Skeletal muscle tissue (tissue), 5 donors: ENCODE results near the gene MAP4. TPM values are rescaled to one million over a fixed set of nuclear protein-coding genes. Genes with fewer than 3 reads are reported as not detected.

Experiments used
- H3K27ac ChIP-seq: one replicate; pipeline ENCODE4 v1.7.0; 2013; ENCODE audit warnings: mild to moderate bottlenecking, low read depth, low read length, inconsistent platforms
- H3K27me3 ChIP-seq, 3 donors: one replicate each; pipeline ENCODE4 v1.7.0; 2013; ENCODE audit warnings: low read length in 3 of 3; ENCODE audit not compliant: control insufficient read depth in 3 of 3, insufficient read depth in 3 of 3
- H3K36me3 ChIP-seq, 3 donors: one replicate each; pipeline ENCODE4 v1.7.0; 2013; ENCODE audit warnings: low read length in 3 of 3; ENCODE audit not compliant: control insufficient read depth in 3 of 3, insufficient read depth in 3 of 3
- H3K4me1 ChIP-seq, 3 donors: one replicate each; pipeline ENCODE4 v1.7.0; 2013; ENCODE audit warnings: low read length in 3 of 3, mild to moderate bottlenecking in 3 of 3; ENCODE audit not compliant: control insufficient read depth in 3 of 3, insufficient read depth in 3 of 3
- H3K4me3 ChIP-seq, 3 donors: one replicate each; pipeline ENCODE4 v1.7.0; 2013; ENCODE audit warnings: low read length in 3 of 3
- H3K9ac ChIP-seq, 3 donors: one replicate each; pipeline ENCODE4 v1.7.0; 2013; ENCODE audit warnings: low read length in 3 of 3, mild to moderate bottlenecking in 3 of 3, moderate library complexity in 2 of 3, low read depth in 1 of 3
- H3K9me3 ChIP-seq, 3 donors: one replicate each; pipeline ENCODE4 v1.7.0; 2013; ENCODE audit warnings: low read length in 3 of 3; ENCODE audit not compliant: control insufficient read depth in 3 of 3
- small RNA-seq: library from RNA; depleted of rRNA; stranded (forward); fragments of <200 nt; gene quantifications from one replicate; pipeline ENCODE3, GENCODE V24; 2014
- total RNA-seq: library from RNA; depleted of rRNA; stranded (reverse); fragments of >200 nt; gene quantifications from one replicate; pipeline ENCODE4 v1.2.3, GENCODE V29; 2014
- donor health status: Osteomylitis.

Gene MAP4
- total RNA-seq, 1 donor from 2014 or later: 106 TPM

DNA sequence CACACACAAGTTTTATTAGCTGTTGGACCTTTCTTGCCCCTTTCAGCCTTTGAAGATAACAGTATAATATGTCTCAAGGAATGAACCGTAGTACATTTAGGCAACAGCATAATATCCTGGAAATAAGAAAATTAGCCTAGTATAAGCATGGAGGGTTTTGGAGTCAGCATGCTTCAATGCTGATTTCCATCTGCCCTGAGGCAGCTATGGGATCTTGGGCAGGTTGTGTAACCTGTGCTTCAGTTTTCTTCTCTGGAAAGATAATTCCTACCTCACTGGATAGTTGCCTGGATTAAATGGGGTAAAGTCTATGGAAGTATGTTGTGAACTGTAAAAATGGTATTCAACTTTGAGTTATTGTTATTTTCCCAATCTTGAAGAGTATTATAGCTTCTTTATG is 211.6 kb downstream of the MAP4 start:
- Histone ChIP-seq H3K36me3 (peaks cover 4 to 8% (median 8%) of the 10 kb centered on the region in 3 donors), H3K9ac (no peak overlapping the region)

DNA sequence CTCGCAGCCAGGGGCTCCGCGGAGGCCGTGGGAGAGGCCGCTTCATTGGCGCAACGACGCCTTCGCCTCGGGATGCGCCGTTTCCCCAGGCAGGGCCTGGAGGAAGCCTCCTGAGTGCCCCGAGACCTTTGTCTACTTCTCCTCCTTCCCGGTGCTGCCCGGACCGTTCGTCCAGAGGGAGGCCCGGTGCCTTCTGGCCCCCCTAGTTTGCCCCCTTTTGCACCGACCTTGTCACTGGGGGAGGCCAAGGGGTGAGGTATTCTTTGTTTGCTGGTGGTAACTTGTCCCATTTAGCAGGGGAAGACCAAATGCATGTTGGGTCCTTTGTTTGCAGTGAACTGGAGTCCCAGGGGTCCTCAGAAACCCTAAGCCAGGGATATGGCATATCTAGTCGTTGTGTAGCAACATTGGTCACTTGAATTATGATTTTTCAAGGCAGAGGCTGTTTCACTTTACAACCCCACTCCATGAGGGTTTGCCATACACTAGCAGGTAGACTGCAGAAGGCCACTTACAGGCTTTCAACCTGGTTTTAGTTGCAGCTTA is 212.7 kb downstream of the MAP4 start:
- Histone ChIP-seq H3K27me3 (no peaks in the 10 kb centered on the region), H3K9me3 (no peaks in the 10 kb centered on the region), H3K4me1 (peaks cover 7 to 17% (median 10%) of the 10 kb centered on the region in 3 donors)

More for the DNA sequence above, 211.6 kb downstream of the MAP4 start:
- Histone ChIP-seq H3K4me1 (peaks cover 7 to 17% (median 10%) of the 10 kb centered on the region in 3 donors), H3K27me3 (no peaks in the 10 kb centered on the region), H3K27ac (no peak overlapping the region), H3K9me3 (no peaks in the 10 kb centered on the region), H3K4me3 (no peak overlapping the region)

DNA sequence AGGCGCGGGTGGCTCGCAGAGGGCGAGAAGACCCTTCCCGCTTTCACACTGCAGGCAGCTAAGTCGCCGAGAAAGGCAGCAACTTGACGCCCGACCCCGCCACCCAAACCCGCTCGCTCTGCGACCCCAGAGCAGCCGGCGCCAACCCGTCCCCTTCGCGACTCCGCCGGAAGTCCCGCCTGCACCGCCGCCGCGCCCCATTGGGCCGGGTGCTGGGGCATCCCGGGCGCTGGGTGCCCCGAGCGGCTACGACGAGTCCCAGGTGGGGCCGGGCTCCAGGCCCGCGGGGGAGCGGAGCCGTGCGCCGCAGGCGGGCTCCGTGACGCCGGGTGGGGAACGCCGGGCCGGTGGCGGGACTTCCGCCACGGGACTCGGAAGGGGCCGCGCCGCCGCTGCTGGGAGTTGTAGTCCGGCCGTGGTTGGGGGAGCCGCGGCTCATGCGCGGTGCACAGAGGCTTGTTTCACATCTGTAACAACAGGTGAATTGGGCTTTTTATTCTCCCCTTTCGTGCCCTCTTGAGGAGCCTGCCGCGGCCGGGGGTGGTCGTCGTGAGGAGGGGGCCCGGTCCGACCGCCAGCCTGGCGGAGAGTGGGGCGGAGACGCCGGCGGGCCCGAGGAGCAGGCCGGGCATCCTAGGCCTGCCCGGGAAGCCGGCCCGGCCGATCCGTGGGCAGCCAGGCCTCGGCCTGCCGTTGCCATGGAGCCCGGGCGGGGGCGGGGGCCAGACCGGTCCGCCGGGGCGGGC is 213.3 kb downstream of the MAP4 start, which contains the start of gene DHX30:
Gene DHX30, plus strand, starts transcription at position 405 of the 746 bp plus-strand sequence. CDS start 7,546 bp downstream, outside the sequence.
- no peaks in the 10 kb centered on the region for H3K27me3 ChIP-seq
- no peaks in the 10 kb centered on the region for H3K9me3 ChIP-seq
- peak within 1 kb of the TSS; percentile 92 to 98 (median 94) for H3K9ac ChIP-seq
- H3K4me3 ChIP-seq: peak within 1 kb of the TSS; percentile 86 to 94 (median 93)
- peaks cover 0 to 8% (median 5%) of the 10 kb centered on the region in 3 donors for H3K36me3 ChIP-seq
- peak within 1 kb of the TSS; percentile 95 for H3K27ac ChIP-seq
- peaks cover 7 to 17% (median 10%) of the 10 kb centered on the region in 3 donors for H3K4me1 ChIP-seq

More for the DNA sequence above, 212.7 kb downstream of the MAP4 start:
- Histone ChIP-seq H3K9ac (peak overlapping the region; percentile 92 to 98 (median 94)), H3K4me3 (peak overlapping the region; percentile 82 to 94 (median 93)), H3K36me3 (peaks cover 2 to 8% (median 5%) of the 10 kb centered on the region in 3 donors), H3K27ac (peak overlapping the region; percentile 95)

Small RNAs within 50 kb of the gene (small RNA-seq; reads per million reads assigned to genes)
- not detected for gene AC124916.2
- gene MIR1226: 0.19 reads per million
- gene RF00019: not detected
- not detected for gene RF02271

Other genes starting within 250 kb of the MAP4 start
- gene SMARCC1, start 234.5 kb downstream of the MAP4 start, total RNA-seq: 75.2 TPM
- 39.7 TPM for gene DHX30, start 213.3 kb downstream of the MAP4 start, total RNA-seq
- gene CDC25A, start 172.0 kb upstream of the MAP4 start, total RNA-seq: 3.7 TPM
- gene CAMP, start 207.1 kb upstream of the MAP4 start, total RNA-seq: not detected
- 4.7 TPM for gene ZNF589, start 224.7 kb upstream of the MAP4 start, total RNA-seq